Ureter (tissue), 1 donor: ENCODE results near the gene SVBP. TPM values are rescaled to one million over a fixed set of nuclear protein-coding genes. Genes with fewer than 3 reads are reported as not detected.
"Not testable (repeated sequence)": the region's sequence is repeated elsewhere in the genome, so short reads cannot be mapped to it uniquely, and the experiment has no call there.

Experiments
- DNase-seq: peaks from one replicate; pipeline ENCODE4 v3.0.0-alpha.2; 2020; ENCODE audit warnings: low spot score
- total RNA-seq: library from RNA; stranded (reverse); gene quantifications from one replicate; pipeline ENCODE4 v1.2.4, GENCODE V29; 2023
- donor health status: DM: yes; HTN: yes; CAD: no.

Gene SVBP
- total RNA-seq, 1 donor from 2014 or later = 18.8 TPM

- DNase-seq = no peak
Measured at GRCh38 chr1:42841440-42842147, 24.4 kb upstream of the SVBP start.

DNA sequence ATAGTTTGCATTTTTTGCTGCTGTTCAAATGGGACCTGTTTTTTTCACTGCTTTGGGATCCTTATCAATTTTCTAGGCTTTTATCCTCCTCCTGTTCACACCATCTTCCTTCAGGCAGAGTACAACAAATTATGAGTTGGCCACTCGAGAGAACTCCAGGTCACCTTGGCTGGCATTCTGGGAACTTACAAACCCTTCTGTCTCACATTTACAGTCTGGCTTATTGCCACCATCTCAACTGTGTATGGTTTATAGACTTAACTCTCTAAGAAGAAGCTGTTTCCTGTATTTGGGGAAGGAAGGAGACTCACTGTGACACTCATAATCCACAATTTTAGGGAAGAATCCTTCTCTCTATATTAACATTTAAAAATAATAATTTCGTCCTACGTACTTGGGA lies 23.8 kb upstream of the SVBP start:
- DNase-seq = no peak

GRCh38 chr1:42838482-42839190 lies 21.4 kb upstream of the SVBP start:
- no peak for DNase-seq

DNA sequence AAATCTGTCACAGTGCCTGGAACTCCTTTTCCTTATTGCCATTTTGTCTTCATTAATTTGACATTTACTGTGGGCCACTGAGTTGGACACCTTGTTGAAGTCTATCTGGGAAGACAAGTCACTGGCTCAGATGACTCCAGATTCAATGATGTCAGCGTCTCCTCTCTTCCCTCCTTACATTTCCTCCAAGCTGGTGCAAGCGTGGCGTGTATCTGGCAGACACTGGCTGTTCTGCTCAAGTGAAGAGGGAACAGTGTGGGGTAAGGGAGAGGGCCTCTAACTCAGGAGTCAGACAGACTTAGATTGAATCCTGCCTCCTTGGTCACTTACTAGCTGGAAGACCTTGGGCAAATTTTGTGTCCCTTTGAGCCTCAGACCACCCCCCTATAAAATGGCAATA lies 20.5 kb upstream of the SVBP start:
- DNase-seq = no peak

GRCh38 chr1:42835422-42835821 lies 18.2 kb upstream of the SVBP start:
- DNase-seq = no peak

- DNase-seq = no peak
Measured at GRCh38 chr1:42834803-42835202, 17.6 kb upstream of the SVBP start.

- no peak for DNase-seq
Measured at GRCh38 chr1:42833981-42834380, 16.8 kb upstream of the SVBP start.

DNA sequence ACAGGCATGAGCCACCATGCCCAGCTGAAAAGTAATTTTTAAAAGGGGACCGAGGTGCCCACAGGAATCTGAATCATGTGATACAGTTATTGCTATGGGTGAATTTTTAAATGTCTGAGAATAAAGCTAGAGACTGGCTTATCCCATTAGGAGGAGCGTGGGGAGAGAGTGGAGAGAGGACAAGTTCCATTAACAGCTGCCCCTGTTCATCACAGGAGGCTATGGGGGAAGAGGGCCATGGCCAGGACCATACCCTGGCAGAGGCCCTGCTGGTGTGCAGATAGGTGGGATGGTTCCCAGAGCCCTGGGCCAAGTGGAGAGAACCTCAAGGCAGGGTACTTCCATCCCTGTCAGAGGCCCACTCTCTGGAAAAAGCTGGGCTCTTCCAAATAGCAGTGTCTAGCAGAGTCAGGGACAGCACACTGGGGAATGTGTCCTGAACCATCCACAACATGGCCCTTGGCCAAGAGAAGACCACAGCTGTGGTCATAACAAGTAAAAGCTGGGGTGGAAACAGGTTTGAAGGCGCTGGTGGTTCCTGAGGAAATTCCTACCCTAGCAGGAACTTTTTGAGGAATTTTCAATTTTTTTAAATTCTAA lies 15.5 kb upstream of the SVBP start:
- DNase-seq = no peak

DNA sequence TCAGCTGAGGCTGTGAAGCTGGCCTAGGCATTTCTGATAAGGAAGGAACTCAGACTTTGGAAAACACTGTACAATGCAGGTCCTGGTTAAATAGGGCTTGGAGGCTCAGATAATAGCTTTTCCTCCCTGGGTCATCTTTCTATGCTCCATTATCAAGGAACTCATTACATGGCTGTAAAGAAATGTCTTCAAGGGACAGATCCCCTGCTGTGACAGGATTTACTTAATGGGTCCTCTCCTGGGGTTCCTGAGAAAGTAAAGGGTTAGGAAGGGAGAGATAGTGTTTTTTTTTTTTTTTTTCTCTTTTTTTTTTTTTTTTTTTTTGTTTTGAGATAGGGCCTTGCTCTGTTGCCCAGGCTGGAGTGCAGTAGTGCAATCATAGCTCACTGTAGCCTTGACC lies 14.1 kb upstream of the SVBP start:
- no peak for DNase-seq

DNA sequence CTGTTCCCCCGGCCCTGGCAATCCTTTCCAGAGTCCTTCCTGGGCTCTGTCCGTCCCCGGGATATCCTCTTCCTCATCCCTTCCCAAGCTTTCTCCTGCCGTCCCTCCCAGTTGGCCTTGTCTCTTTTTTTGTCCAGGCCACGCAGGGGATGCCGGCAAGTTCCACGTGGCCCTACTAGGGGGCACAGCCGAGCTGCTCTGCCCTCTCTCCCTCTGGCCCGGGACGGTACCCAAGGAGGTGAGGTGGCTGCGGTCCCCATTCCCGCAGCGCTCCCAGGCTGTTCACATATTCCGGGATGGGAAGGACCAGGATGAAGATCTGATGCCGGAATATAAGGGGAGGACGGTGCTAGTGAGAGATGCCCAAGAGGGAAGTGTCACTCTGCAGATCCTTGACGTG lies 13.4 kb upstream of the SVBP start:
- DNase-seq = no peak

DNA sequence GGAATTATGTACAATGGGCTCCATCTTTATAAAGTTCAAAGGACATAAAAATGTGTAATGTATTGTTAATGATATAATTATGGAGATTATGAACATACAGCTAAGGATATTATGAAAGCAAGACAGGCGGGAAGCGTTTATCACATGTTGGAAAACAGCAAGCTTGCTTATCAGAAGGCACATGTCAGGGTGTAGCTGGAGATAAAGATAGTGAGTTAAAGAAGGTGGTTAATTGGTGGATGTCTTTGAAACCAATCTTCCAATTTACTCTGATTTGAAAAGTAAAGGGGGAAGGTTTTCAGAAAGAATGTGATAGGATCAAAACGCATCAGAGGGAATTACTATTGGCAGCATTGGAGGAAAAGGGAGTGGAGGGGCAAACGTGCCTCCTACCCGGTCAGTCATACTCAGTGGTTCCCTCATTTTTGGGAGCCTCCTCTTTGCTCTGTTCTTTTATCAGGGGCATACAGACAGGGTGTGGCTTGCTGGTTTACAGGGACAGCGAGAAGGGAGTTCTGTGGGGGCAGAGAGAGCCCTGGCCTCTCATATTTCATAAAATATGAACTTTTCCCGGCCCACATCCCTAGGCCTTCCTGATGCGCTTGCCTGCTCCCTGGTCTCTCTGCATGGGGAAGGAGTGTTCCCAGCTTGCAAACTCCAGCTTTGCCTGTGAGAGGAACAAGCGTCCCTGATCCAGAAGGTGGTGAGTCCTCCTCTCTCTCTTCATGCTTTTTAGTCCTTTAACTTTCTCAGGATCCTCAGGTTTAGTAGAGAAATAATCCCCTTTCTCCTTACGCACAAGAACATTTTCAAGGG lies 8.0 kb upstream of the SVBP start:
- DNase-seq = no peak

DNA sequence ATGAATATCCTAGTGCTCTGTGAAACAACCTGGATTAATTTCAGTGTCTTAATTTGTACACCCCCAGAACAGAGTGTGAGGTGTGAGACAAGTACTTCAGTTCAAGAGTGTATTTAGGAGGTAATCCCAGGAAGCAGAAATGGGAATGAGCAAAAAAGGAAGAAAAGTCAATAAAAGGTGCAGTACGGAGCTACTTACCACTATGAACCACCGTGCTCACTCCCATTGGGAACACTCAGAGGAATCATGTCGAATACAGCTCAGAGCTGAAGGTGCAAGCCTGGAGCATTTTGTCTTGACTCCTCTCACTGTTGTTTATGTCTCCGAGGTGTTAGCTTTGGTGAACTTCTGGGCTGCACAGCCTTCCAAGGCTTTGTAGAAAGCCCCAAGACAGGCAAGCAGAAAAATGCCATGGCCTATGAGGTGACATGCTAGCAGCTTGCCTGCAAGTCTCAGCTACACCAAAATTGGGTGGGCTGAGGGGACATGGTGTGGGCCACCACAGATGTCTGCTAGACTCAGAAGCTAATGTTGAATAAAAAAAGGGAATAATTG lies 7.4 kb upstream of the SVBP start:
- no peak for DNase-seq

DNA sequence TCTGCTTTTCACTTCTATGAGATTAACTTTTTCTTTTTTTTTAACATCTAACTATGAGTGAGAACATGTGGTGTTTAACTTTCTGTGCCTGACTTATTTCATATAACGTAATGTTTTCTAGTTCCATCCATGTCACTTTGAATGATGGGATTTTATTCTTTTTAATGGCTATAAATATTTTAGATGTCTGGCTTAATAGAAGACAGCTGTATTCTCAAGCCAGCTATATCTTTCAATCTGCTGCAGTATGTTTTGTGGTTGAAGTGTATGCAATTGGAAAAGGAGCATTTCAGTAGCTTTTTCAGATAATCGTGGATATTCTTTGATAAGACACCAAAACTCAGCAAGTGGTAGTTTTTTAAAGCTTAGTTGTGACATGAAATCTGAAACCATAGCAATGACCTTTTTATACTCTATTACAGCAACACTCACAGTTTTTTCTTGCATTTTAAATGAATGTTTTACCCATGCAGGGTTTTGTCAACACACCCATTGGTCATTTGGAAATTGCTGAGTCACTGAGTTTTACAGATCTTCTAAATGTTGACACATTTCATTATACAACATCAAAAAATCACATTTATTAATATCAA lies 5.7 kb upstream of the SVBP start:
- DNase-seq = no peak

GRCh38 chr1:42821690-42822089 lies 4.5 kb upstream of the SVBP start:
- no peak for DNase-seq

- no peak for DNase-seq
Measured at GRCh38 chr1:42820813-42821212, 3.6 kb upstream of the SVBP start.

DNA sequence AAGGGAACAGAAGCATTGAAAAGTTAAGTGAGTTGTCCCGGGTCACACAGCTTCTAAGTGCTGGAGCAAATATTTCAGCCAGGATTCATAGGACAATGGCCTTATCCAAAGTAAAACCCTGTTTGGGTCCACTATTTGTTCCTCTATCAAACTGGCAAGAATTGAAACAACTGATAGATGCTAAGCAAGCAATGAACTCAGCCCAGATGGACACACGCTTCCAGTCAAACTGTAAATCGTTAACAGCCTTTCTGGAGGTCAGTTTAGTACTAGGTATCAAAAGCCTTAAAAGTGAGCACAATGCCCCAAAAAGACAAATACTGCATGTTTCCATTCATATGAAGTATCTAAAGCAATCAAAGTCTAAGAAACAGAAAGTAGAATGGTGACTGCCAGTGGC lies 779 bp upstream of the SVBP start:
- DNase-seq = no peak

- DNase-seq = no peak
Measured at GRCh38 chr1:42817440-42817767, 207 bp upstream of the SVBP start.

- DNase-seq = no peak
Measured at GRCh38 chr1:42815941-42816584, 1.1 kb downstream of the SVBP start.

- DNase-seq = not testable (repeated sequence)
Measured at GRCh38 chr1:42814815-42815214, 2.4 kb downstream of the SVBP start.

DNA sequence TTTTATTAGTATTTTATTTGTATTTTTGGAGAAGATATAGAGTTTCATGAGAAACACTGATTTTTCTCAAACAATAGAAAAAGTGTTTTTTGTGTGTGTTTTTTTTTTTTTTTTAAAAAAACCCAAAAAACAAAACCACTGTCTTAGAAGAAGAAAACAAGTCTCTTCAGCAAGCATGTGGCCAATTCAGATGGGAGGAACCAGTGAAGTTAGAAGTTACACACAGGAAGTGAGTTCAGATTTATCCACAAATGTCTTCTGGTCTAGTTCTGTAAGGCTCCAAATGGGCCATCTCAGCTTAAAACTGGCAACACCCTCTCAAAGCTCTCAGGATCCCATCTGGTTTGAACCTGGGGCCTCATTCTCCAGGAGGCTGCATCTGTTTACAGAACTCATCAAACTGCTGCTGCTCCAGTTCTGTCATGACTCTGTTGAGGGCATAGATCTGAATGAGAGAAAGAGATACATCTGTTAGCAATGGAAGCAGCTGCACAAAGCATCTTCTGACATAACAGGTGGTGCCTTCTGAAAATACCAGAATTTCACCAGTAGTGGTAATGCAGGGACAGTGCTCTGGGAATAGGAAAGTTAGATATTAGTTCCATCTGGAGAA lies 10.0 kb downstream of the SVBP start:
- DNase-seq = no peak

GRCh38 chr1:42806593-42806992 lies 10.6 kb downstream of the SVBP start:
- no peak for DNase-seq
